ENCODE data around the gene UGGT2. TPM values are rescaled to one million over a fixed set of nuclear protein-coding genes. Genes with fewer than 3 reads are reported as not detected.

UGGT2 gene
- total and polyA plus RNA-seq, 10 donors = 2.6 to 38.9 (median 15.1) TPM

DNA sequence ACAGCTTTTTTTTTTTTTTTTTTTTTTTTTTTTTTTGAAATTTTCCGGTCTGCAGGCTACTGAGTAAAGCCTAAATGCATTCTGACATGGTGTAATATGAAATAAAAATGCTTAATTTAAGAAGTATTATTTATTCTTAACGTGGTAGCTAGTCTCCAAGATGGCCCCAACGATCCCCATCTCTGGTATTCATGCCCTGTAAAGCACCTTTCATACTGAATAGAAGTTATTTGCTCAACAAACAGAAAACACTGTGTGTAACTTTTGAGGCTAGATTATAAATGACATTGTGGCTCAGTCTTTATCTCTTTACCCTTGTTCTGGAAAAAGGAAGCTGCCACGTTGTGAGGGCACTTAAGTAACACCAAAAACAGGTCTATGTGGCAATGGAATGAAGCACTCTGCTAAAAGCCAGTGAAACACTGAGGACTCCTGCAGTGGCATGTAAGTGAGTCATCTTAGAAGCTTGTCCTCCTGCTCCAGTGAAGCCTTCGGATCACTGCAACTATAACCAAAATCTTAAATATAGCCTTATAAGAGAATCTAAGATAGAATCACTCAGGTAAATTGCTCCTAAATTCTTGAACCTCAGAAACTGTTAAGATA, 128.7 kb downstream of the UGGT2 start:
- 73 to 82% (median 75%) methylated on average over 5 of the region's 5 CpGs for WGBS, 5 donors
- Histone ChIP-seq H3K4me3 (no peak overlapping the region), H3K4me1 (no peaks in the 10 kb centered on the region), H3K27me3 (replicated peaks in 1 of 7) (no peaks in the 10 kb centered on the region), H3K27ac (no peak overlapping the region), H3K36me3 (no peaks in the 10 kb centered on the region), H3K9me3 (peaks cover 0 to 16% (median 15%) of the 10 kb centered on the region in 8 donors)
- no peak for DNase-seq
- intact Hi-C loops (cut with DNase I; ENCODE audit: low total_unique reads) = no loop called here
- TF ChIP-seq CTCF (IDR thresholded peaks at IDR 0.05 in 8 of 11, conservative IDR thresholded peaks at IDR 0.05 in 3 of 11) (no peak), POLR2A (IDR thresholded peaks at IDR 0.05) (no peak), POLR2AphosphoS5 (IDR thresholded peaks at IDR 0.05) (no peak)

- DNase-seq = no peak
- Histone ChIP-seq H3K27me3 (replicated peaks in 1 of 7) (no peaks in the 10 kb centered on the region), H3K4me1 (no peaks in the 10 kb centered on the region), H3K36me3 (no peaks in the 10 kb centered on the region), H3K4me3 (no peak overlapping the region), H3K27ac (no peak overlapping the region), H3K9me3 (no peaks in the 10 kb centered on the region)
- TF ChIP-seq CTCF (IDR thresholded peaks at IDR 0.05 in 8 of 11, conservative IDR thresholded peaks at IDR 0.05 in 3 of 11) (no peak), POLR2AphosphoS5 (IDR thresholded peaks at IDR 0.05) (no peak), POLR2A (IDR thresholded peaks at IDR 0.05) (no peak)
- intact Hi-C loops (cut with DNase I; ENCODE audit: low total_unique reads) = no loop called here
- WGBS, 5 donors = 70 to 94% (median 80%) methylated on average over 2 of the region's 2 CpGs
Measured at GRCh38 chr13:95921485-95921884, 131.7 kb downstream of the UGGT2 start.

GRCh38 chr13:95920485-95920884, 132.7 kb downstream of the UGGT2 start:
- Histone ChIP-seq H3K4me3 (no peak overlapping the region), H3K27me3 (replicated peaks in 1 of 7) (no peaks in the 10 kb centered on the region), H3K4me1 (no peaks in the 10 kb centered on the region), H3K27ac (no peak overlapping the region), H3K9me3 (no peaks in the 10 kb centered on the region), H3K36me3 (peaks cover 0 to 8% (median 0%) of the 10 kb centered on the region in 6 donors)
- TF ChIP-seq CTCF (IDR thresholded peaks at IDR 0.05 in 8 of 11, conservative IDR thresholded peaks at IDR 0.05 in 3 of 11) (no peak), POLR2AphosphoS5 (IDR thresholded peaks at IDR 0.05) (no peak), POLR2A (IDR thresholded peaks at IDR 0.05) (no peak)
- intact Hi-C loops (cut with DNase I; ENCODE audit: low total_unique reads) = no loop called here
- WGBS, 5 donors = 83 to 95% (median 91%) methylated on average over 4 of the region's 4 CpGs
- DNase-seq = no peak

DNA sequence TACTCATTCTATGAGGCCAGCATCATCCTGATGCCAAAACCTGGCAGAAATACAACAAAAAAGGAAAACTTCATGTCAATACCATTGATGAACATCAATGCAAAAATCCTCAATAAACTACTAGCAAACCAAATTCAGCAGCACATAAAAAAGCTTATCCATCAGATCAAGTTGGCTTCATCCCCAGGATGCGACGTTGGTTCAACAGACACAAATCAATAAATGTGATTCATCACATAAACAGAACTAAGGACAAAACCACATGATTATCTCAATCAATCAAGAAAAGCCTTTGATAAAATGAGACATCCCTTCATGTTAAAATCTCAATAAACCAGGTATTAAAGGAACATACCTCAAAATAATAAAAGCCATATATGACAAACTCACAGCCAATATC, 134.3 kb downstream of the UGGT2 start:
- H3K4me3 ChIP-seq = no peak overlapping the region

More for the DNA sequence above, 134.3 kb downstream of the UGGT2 start:
- Histone ChIP-seq H3K27ac (no peak overlapping the region), H3K9me3 (peaks cover 0 to under 1% (median 0%) of the 10 kb centered on the region in 8 donors), H3K36me3 (peaks cover 0 to 10% (median 0%) of the 10 kb centered on the region in 6 donors), H3K27me3 (replicated peaks in 1 of 7) (no peaks in the 10 kb centered on the region), H3K4me1 (no peaks in the 10 kb centered on the region)
- intact Hi-C loops (cut with DNase I; ENCODE audit: low total_unique reads) = no loop called here
- TF ChIP-seq POLR2A (IDR thresholded peaks at IDR 0.05) (no peak), POLR2AphosphoS5 (IDR thresholded peaks at IDR 0.05) (no peak), CTCF (IDR thresholded peaks at IDR 0.05 in 8 of 11, conservative IDR thresholded peaks at IDR 0.05 in 3 of 11) (no peak)
- no peak for DNase-seq
- 92 to 99% (median 94%) methylated on average over 2 of the region's 2 CpGs for WGBS, 5 donors
